Activated T-cell treated with anti-CD3 and anti-CD28 coated beads, Interleukin-2, amount 50 U/mL, for 1 hour (primary cell): ENCODE data around the gene TNS3.

Source experiments
- DNase-seq: peaks from one replicate; pipeline ENCODE4 v3.0.0-alpha.2; 2020

Gene TNS3

GRCh38 chr7:47357361-47357760 is 224.6 kb downstream of the TNS3 start:
- DNase-seq = no peak

- no peak for DNase-seq
Measured at GRCh38 chr7:47356261-47356660, 225.7 kb downstream of the TNS3 start.

DNA sequence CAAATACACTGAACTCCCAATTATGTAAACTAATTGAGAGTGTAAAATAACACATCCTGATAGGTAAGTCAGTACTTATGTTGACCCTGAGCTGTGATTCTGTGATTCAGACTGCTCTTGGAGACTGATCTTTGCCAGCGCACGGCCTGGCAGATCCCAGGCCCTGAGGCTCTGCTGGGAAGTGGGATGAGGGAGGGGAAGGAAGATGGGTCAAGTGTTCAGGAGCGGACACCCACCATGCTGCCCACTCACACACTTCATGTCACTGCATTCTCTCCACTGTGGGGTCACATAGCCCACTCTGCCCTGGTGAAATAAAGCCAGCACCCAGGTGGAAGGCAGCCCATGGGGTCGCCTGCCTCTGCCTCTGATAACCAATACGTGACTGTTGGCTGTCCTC is 226.2 kb downstream of the TNS3 start:
- DNase-seq = no peak

- no peak for DNase-seq
Measured at GRCh38 chr7:47354831-47355541, 226.9 kb downstream of the TNS3 start.

DNA sequence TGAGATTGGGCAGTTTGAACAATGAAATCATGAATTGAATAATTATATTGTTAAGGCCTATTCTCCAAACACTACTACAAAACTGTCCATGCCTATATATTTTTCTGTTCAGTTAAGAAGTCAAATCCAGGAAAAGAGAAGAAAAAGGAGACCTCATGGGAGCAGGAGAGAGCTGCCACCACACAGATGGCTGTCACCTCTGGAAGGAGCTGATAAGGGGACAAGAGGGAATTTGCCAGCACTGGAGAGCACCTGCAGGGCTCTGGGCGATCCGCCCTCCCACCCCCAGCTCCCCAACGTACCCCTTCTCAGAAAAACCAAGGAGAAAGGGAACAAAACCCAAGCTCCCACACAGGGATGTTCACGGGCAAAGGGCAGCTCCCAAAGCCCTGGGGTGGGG is 227.8 kb downstream of the TNS3 start:
- DNase-seq = no peak

- DNase-seq = no peak
Measured at GRCh38 chr7:47352394-47352968, 229.4 kb downstream of the TNS3 start.

DNA sequence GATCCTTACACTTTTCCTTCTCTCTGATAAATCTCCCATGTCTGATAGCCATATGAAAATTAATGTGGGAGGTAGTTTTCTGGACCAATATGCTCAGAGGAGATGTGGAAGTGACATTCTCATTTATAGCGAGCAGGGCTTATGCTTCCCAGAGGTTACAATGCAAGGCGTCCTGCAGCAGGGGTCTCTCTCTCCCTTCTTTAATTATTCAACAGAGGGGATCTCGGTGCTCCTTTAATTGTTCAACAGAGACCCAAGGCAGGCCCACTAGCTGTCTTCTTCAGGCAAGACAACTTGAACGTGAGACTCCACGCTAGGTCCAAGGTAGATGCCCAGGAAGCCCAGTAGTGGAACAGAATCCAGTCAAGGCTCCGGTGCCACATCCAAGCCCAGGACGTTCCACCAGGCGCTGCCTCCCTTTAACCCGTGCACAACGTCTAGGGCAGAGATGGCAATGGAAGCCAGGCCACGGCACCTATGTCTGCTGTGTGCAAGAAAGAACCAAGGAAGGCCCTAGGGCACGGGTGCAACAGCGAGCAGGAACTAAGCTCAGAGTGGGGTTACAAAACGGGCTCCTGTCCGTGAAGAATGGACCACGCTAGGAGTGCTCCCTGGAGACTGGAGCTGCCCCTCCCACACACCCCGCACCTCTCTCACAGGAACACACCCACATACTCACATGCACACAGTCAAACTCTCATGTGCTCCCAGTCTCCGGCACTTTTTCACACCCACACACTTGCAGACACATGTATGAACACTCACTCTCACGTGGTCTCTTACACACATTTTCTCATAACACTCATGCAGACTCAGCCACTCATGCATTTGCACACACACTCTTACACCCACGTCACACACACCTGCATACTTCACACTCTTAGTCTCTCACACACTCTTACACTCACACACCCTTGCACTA is 230.4 kb downstream of the TNS3 start:
- DNase-seq = no peak

DNA sequence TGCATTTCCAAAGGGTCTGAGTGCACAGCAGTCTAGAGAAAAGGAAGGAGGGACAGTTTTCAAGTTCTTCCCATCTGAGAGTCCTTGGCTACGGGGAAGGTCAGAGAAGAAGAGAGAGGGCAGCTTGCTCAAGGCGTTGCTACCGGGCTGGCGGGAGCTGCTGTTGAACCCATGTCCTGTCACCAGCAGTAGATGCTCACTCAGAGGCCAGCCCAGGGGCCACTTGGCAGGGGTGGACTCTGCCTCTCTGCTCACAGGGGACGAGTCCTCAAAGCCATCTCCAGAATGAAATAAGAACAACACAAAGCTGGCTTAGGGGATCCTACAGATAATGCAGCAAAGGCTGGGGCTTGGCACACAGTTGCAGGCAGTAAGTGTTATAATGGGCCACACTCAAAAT is 231.5 kb downstream of the TNS3 start:
- DNase-seq = no peak

- DNase-seq = no peak
Measured at GRCh38 chr7:47349401-47349800, 232.5 kb downstream of the TNS3 start.

GRCh38 chr7:47347816-47348385 is 234.0 kb downstream of the TNS3 start:
- DNase-seq = no peak

- DNase-seq = no peak
Measured at GRCh38 chr7:47347346-47347745, 234.6 kb downstream of the TNS3 start.

- no peak for DNase-seq
Measured at GRCh38 chr7:47346377-47346914, 235.5 kb downstream of the TNS3 start.

DNA sequence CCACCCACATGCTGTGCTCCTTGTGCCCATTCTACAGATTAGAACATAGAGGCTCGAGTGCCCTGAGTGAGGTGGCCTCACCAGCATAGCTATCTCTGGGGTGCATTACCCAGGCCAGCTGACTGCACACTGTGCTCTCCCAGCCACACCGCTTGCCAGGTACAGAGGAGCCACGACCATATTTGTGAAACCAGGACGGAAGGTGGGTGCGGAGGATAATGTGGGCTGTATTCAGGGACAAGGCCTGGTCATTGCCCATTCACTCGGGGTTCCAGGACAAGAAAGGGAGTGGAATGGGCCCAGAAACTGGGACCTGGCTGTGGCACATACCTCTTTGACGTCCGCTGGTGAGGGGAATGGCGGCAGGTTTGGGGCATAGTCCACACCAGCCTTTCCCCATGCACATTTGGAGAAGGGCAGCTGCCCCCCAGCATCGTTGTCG is 236.0 kb downstream of the TNS3 start:
- no peak for DNase-seq

DNA sequence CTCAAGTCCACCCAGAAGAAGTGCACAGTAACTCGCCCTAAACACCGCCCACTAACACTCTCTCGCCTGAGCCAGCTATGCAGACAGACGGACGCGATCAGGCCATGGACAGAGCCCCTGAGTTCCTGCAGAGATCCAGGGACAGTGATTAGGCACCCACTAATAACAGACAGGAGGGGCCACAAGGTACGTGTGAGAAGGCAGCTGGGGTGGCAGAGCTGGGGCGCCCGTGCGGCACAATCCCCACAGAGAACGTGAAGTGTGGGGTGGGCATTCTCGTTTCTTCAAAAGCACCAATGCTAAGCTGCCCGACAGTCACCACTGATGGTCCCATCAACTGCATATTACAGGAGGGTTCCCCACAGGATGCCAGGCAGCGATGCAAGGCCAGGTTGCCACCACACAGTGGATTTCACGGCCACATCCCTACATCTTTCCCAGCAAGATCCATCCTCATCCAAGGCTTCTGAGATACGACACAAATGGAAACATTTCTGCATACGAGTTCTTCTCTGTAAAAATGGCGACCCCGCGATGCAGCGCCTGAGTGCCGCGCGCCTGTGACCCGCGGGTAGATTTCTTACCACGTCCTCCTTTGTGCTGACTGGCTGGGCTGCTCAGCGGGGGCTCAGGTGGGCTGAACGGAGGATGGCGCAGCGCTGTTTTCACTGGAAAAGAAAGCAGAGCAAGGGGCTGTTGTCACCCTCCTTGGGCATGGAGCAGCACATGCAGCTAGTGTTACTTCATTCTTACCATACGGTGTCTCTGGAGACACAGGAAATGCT is 237.5 kb downstream of the TNS3 start:
- no peak for DNase-seq

DNA sequence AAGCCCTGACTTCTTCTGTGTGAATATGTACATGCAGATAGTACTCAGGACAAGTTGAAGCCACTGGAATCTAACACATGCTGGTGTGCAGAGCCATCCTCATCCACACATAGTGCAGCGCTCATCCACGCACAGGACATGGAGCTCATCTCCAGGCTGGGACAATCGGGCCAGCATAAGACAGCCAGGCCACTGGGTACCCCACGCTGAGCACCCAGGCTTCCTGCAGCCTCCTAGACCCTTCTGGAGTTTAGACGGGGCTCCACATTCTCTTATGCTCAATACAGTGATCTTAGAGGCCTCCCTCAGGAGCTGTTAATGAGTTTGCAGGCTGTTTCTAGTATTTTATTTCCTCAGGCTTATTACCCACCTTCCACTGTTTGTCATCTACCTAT is 238.9 kb downstream of the TNS3 start:
- no peak for DNase-seq

GRCh38 chr7:47342296-47343060 is 239.4 kb downstream of the TNS3 start:
- no peak for DNase-seq

- DNase-seq = no peak
Measured at GRCh38 chr7:47340517-47340916, 241.4 kb downstream of the TNS3 start.

DNA sequence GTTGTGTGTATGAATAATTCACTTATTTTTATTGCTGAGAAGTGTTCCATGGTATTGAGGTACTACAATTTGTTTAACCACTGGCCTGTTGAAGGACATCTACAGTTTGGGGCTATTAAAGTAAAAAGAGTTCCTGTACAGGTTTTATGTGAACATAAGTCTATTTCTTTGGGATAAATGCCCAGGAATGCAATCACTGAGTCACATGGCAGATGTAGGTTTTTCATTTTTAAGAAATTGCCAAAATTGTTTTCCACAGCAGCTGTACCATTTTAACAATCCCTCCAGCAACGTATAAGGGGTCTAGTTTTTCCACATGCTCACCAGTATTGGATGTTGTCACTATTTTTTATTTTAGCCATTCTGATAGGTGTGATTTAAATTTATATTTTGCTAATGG is 243.9 kb downstream of the TNS3 start:
- no peak for DNase-seq

DNA sequence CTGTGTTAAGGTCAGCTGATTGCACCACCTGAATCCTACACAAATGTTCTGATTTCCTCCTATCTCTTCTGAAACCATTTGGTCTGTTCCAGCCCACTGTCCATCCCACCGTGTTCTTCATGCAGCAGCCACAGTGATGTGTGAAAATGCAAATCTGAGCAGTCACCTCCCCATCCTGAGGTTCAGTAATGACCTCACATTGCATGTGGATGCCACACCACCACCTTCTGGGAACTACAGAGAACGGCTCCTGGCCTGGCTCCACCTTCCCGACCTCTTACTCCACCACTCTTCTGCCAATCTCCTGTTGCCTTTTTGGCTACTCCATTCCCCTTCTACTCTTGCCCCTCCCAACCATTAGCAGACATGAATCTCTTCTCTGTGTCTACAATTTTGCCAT is 244.4 kb downstream of the TNS3 start:
- no peak for DNase-seq

DNA sequence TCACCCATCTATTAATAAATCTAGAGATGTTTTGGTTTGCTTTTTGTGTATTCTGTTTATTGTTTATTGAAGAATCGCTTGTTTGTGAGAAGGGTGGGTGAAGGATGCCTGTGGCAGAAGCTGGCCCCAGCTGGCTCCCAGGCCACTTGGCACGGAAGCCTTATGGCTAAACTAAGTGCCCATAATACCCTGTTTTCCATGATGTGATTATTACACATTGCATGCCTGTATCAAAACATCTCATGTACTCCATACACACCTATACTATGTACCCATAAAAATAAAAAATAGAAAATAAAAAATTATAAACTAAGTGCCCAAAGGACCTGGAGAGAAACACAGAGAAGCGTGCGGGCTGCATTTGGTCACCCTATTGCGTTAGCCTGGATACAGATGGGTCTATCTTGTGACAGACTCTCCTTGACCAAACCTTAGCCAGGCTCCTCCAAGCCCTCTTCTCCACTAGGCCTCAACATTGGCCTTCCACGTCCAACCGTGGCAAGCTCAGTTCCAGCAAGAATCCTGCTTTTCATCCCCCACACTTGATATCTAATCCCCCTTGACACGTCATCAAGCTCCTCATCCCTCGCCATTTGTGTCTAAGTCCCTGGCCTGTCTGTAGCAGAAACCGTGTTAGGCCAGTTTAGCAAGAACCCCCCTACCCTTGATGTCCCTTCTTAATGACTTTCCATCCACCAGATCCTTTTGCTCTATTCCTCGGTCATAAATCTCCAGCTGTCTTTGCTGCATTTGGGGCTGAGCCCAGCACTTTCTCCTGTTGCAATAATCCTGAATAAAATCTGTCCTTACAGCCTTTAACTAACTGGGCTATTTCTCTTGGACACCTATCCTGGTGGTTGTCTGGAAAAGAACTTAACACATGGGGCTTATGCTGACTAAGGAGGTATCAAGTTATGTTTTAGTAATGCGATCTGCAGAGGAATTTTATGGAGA is 245.2 kb downstream of the TNS3 start:
- no peak for DNase-seq
